Fibroblast of the conjunctiva (primary cell): Measurements from ENCODE around the gene CUL2.
"Not testable (repeated sequence)": the region's sequence is repeated elsewhere in the genome, so short reads cannot be mapped to it uniquely, and the experiment has no call there.

Experiments
- DNase-seq: peaks from one replicate; pipeline ENCODE4 v3.0.0-alpha.2; 2010; ENCODE audit warnings: low read depth

The CUL2 gene

DNA sequence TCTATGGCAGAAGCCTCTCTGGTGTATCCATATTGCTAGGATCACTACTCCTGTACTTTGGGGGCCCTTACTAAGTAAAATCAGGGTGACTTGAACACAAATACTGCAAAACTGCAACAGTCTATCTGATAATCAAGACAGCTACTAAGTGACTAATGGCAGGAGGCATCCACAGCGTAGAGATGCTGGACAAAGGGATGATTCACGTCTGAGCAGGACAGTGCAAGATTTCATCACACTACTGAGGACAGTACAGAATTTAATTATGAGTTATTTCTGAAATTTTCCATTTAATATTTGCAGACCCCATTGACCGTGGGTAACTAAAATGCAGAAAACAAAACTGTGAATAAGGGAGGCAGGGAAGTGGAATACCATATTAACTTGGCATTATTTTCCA lies 10.4 kb downstream of the CUL2 start:
- DNase-seq, result peak; percentile 58

- no peak for DNase-seq
These were observed 10.9 kb downstream of the CUL2 start for GRCh38 chr10:35079265-35079664.

- DNase-seq, result no peak
These were observed 14.9 kb downstream of the CUL2 start for GRCh38 chr10:35075228-35075627.

- DNase-seq, result no peak
These were observed 15.9 kb downstream of the CUL2 start for GRCh38 chr10:35074266-35074665.

- DNase-seq, result no peak
These were observed 19.6 kb downstream of the CUL2 start for GRCh38 chr10:35070521-35070920.

DNA sequence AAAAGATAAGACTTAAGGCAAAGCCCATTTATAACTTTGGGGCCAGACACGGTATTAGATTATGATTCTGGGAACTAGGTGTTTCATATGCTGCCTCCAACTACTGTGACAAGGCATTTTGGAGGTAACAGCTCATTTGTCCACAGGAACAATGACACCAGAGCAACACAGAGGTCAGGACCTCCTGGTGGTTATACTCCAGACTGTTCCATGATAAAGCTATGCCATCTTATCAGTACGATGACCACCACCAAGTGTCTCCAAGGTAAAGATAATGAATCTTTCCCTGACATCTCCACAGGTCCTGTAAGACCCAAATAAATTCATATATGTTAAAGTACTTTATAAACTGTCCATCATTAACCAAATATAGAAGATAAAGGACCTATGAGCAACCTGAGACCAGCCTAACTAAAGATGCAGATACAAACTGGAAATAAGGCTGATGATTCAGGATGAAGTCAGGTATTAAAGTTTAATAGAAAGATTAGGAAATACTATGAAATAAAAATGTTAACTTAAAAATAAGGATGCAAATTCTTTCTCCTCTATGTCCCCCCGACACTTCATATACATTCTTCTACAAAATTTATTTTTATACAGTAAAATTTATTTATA lies 26.2 kb downstream of the CUL2 start:
- DNase-seq, result no peak

- DNase-seq, result no peak
These were observed 30.7 kb downstream of the CUL2 start for GRCh38 chr10:35059481-35059880.

GRCh38 chr10:35058686-35059085 lies 31.5 kb downstream of the CUL2 start:
- DNase-seq, result no peak

DNA sequence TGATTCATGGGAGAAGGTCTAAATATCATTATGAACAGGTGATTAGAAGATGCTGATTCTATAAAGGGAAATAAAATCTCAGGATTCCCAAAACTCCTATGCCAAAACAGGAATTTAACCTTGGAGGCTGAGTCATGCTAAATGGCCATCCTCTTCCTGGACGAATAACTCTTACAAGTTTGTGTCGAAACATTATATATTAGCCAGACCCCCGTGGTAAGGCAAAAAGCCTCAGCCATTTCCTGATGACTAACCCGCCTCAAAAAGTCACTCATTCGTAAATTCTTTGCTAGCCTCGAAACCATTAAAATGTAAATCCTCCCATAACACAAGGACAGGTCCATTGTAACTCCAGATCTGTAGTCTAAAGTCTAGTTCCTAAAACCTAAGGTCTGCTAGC lies 32.0 kb downstream of the CUL2 start:
- DNase-seq, result peak; percentile 8

DNA sequence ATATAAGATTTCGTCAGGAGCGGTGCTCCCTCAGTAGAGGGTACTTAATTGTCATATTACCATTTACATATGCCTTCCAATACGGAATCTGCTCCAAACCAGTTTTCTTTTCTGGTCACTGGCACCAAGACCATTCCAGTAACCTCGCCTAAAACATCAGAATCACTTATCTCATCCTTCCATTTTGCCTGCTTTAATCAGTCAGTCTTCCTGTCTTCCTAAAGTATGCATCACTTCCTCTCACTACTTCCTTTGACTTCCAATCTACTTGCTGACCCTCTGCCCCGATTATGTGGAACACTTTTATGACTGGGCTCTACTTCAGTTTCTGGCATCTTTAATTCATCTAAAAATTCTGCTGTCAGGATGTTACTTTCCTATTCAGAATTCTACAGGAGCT lies 33.5 kb downstream of the CUL2 start:
- no peak for DNase-seq

DNA sequence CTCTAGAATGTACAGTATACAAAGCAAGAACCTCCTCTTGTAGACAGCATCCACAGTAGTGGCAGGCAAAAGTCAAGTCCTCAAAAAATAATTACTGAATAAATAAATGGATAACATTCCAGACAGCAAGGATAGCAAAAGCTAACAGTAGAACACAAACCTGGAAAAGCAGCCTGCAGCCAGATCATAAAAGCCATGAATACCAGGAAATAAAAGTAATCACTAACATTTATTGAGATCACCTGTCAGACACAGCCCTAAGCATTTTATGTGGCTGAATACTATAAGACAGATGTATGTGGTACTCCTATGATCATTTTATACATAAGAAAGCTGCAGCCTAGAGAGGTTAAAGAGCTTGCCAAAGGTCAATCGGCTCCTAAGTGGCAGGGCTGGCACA lies 34.0 kb downstream of the CUL2 start:
- no peak for DNase-seq

DNA sequence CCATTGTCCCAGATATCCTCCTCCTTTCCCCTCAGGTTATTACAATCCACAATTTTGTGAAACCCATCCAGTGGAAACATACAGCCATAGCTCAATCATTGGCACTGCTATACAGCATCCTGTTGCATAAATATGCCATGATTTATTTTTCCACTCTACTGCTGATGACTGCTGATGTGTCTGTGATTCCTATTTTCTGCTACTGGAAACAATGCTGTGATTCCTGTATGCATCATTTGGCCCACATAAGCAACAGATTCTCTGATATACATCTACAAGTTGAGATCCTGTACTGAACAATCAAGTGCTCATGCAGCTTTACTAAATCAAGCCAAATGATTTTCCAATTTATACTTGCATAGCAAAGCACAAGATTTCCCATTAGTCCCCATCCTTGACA lies 39.6 kb downstream of the CUL2 start:
- DNase-seq, result no peak

- DNase-seq, result no peak
These were observed 44.1 kb downstream of the CUL2 start for GRCh38 chr10:35046074-35046473.

DNA sequence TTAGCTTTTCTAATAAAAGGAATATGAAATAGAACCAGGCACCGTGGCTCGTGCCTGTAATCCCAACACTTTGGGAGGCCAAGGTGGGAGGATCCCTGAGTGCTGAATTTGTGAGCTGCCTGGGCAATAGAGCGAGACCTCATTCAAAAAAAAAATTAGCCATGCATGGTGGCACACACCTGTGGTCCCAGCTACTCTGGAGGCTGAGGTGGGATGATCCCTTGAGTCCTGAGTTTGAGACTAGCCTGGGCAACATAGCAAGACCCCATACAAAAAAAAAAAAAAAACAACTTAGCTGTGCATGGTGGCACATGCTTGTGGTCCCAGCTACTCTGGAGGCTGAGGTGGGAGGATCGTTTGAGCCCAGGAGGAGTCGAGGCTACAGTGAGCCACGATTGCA lies 44.9 kb downstream of the CUL2 start:
- not testable (repeated sequence) for DNase-seq

DNA sequence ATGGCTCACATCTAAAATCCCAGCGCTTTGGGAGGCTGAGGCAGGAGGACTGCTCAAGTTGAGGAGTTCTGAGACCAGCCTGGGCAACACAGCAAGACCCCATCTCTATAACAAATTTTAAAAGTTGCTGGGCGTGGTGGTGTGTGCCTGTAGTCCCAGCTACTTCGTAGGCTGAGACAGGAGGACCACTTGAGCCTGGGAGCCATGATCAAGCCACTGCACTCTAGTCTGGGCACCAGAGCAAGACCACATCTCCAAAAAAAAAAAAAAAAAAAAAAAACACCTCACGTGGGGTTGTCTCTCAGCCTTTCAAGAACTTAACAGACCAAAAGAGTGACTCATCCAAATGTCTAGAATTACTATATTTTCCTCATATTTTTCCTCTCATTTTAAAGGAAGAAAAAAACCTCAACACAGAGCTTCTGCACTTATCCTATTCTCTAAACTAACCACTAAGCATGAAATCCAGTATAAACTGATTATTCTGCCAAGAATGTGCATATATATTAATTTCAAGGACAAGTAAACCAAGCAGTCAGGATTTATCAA lies 46.3 kb downstream of the CUL2 start:
- no peak for DNase-seq

GRCh38 chr10:35042783-35043182 lies 47.4 kb downstream of the CUL2 start:
- no peak for DNase-seq

DNA sequence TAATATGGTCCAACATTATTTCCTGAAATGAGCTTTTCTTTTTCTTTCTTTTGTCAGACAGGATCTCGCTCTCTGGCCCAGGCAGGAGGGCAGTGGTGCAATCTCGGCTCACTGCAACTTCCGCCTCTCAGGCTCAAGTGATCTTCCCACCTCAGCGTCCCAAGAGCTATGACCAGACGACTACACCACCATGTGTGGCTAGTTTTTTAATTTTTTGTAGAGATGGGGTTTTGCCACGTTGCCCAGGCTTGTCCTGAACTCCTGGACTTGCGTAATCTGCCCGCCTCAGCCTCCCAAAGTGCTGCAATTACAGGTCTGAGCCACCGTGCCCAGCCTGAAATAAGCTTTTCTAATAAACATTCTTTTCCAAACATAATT lies 48.6 kb downstream of the CUL2 start:
- DNase-seq, result no peak

- DNase-seq, result peak; percentile 48
These were observed 49.2 kb downstream of the CUL2 start for GRCh38 chr10:35040760-35041501.

DNA sequence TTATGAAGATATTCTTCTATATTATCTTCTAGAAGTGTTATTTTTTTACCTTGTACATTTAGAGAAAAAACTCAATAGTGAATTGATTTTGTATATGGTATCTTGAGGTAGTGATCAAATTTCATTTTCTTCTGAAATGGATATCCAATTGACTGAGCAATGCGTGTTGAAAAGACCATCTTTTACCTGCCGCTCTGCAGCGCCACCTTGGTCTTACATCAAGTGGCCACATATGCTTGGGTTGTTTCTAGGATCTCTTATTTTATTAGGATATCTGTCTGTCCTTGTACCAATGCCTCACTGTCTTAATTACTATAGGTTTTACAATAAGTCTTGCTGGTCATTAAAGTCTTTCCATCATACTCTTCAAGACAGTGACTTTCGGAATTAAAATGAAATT lies 53.0 kb downstream of the CUL2 start:
- DNase-seq, result no peak

GRCh38 chr10:35035606-35036005 lies 54.5 kb downstream of the CUL2 start:
- no peak for DNase-seq

- DNase-seq, result no peak
These were observed 62.6 kb downstream of the CUL2 start for GRCh38 chr10:35027567-35027966.

DNA sequence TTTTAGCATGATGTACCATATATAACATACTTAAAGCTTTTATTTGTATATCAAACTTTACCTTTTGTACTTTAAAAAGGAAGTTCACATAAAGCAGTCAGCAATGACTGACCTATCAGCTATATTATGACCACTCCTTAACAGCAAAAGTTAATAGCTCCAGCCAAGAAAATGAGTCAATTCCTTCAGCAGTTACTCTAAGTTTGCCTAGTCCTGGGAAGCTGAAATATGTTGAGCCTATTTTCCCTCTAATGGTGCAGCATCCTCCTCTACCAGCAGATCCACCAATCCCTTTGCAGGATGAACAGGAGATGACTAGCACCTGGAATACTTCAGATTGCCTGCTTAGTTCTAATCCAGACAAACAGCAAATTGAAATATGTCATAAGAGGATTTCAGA lies 64.2 kb downstream of the CUL2 start:
- peak; percentile 17 for DNase-seq

DNA sequence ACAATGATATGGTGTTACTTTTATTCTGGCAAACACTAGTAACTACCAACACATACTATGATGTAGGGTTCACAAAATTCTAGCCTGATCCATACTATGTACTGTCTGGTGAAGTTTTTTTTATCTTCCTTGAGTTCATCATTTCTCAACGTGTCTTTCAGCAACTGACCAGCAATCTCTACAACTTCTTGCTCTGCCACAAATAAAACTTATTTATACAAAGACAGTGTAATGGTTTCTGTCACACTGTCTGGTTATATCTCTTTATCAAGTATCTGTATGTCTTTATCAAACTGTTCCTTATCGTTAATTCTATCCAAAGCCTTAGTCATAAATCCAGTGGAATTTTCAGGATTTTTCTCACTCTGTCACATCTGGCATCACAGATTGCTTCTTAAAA lies 69.7 kb downstream of the CUL2 start:
- no peak for DNase-seq
